PC-3 (cell line): ENCODE data around the gene MEPCE. TPM values are rescaled to one million over a fixed set of nuclear protein-coding genes. Genes with fewer than 3 reads are reported as not detected.
"Not testable (repeated sequence)": the region's sequence is repeated elsewhere in the genome, so short reads cannot be mapped to it uniquely, and the experiment has no call there.

ENCODE experiments used
- ATAC-seq: fragments of 200-7000 bp; cut with Tn5 transposase; 2 replicates; pipeline ENCODE4 v1.9.1; 2020; ENCODE audit warnings: mild to moderate bottlenecking, moderate library complexity
- Bru-seq: library from RNA; stranded (reverse); fragments of 400-500 nt; gene quantifications from one replicate; lab custom pipeline; 2021; lab: Mats Ljungman, UMichigan
- BruChase-seq, 2 experiments: library from RNA; stranded (reverse); fragments of 400-500 nt; gene quantifications; one replicate each; lab custom pipeline; 2021; lab: Mats Ljungman, UMichigan
- BruUV-seq: library from RNA; stranded (reverse); fragments of 400-500 nt; replicated peaks from 2 replicates; lab custom pipeline; 2021; lab: Mats Ljungman, UMichigan
- CTCF ChIA-PET: fragments of 300-600 bp; sonication (Branson Sonifier 250); formaldehyde crosslinking; loops from one replicate; lab custom pipeline; 2022; ENCODE audit warnings: antibody characterized with exemption; lab: Charles Lee
- POLR2A ChIA-PET: fragments of 300-600 bp; sonication (Branson Sonifier 250); formaldehyde crosslinking; loops from one replicate; lab custom pipeline; 2022; ENCODE audit warnings: antibody characterized with exemption; ENCODE audit not compliant: unreplicated experiment; lab: Charles Lee
- DNase-seq: peaks from one replicate; pipeline ENCODE4 v3.0.0-alpha.2; 2015
- H2AFZ ChIP-seq: fragments of 300-600 bp; sonication (generic); 2 replicates; pipeline ENCODE4 v1.6.0; 2016; ENCODE audit warnings: antibody characterized with exemption, low read length
- H3F3A ChIP-seq: fragments of 300-600 bp; sonication (generic); one replicate; pipeline ENCODE4 v1.6.0; 2017; ENCODE audit warnings: antibody characterized with exemption, low read length, control low read depth, mild to moderate bottlenecking; ENCODE audit not compliant: unreplicated experiment
- H3K27ac ChIP-seq: fragments of 300-600 bp; sonication (generic); 2 replicates; pipeline ENCODE4 v1.5.1; 2016; ENCODE audit warnings: mild to moderate bottlenecking, low read length
- H3K27me3 ChIP-seq: fragments of 300-600 bp; sonication (generic); 2 replicates; pipeline ENCODE4 v1.6.1; 2016; ENCODE audit warnings: low read length, mixed read lengths
- H3K36me3 ChIP-seq: fragments of 300-600 bp; sonication (generic); 2 replicates; pipeline ENCODE4 v1.6.1; 2016; ENCODE audit warnings: low read depth, mixed run types, low read length, mixed read lengths
- H3K4me1 ChIP-seq: fragments of 300-600 bp; sonication (generic); 2 replicates; pipeline ENCODE4 v1.5.1; 2016; ENCODE audit warnings: low read length; ENCODE audit not compliant: insufficient read depth
- H3K4me2 ChIP-seq: fragments of 300-600 bp; sonication (generic); 2 replicates; pipeline ENCODE4 v1.6.0; 2016; ENCODE audit warnings: low read length
- H3K4me3 ChIP-seq: fragments of 300-600 bp; sonication (generic); 2 replicates; pipeline ENCODE4 v1.5.1; 2016; ENCODE audit warnings: mild to moderate bottlenecking, low read length, mixed read lengths
- H3K79me2 ChIP-seq: fragments of 300-600 bp; sonication (generic); 2 replicates; pipeline ENCODE4 v1.6.1; 2017; ENCODE audit warnings: low read length, mixed read lengths
- H3K9ac ChIP-seq: fragments of 300-600 bp; sonication (generic); 2 replicates; pipeline ENCODE4 v1.6.0; 2016; ENCODE audit warnings: mild to moderate bottlenecking, low read length
- H3K9me2 ChIP-seq: fragments of 300-600 bp; sonication (generic); replicated peaks from 2 replicates; pipeline ENCODE4 v1.6.1; 2016; ENCODE audit warnings: mixed run types, low read length, mixed read lengths
- H3K9me3 ChIP-seq: fragments of 300-600 bp; sonication (generic); 2 replicates; pipeline ENCODE4 v1.6.1; 2016; ENCODE audit warnings: low read length, mixed read lengths
- H4K20me1 ChIP-seq: fragments of 300-600 bp; sonication (generic); 2 replicates; pipeline ENCODE4 v1.6.1; 2016; ENCODE audit warnings: low read length, mixed read lengths
- EZH2 ChIP-seq: fragments of 300-600 bp; sonication (generic); IDR thresholded peaks from one replicate; pipeline ENCODE4 v1.6.1; 2017; ENCODE audit warnings: antibody characterized with exemption, mild to moderate bottlenecking, low read length; ENCODE audit not compliant: unreplicated experiment
- EZH2phosphoT487 ChIP-seq: fragments of 300-600 bp; sonication (generic); IDR thresholded peaks from 2 replicates; pipeline ENCODE4 v1.6.1; 2018; ENCODE audit warnings: mild to moderate bottlenecking, antibody characterized with exemption, low read length, borderline replicate concordance
- intact Hi-C: fragments of 100-400 bp; cut with micrococcal nuclease; formaldehyde crosslinking; loops from 2 replicates; pipeline ENCODE4 v1.9.0; 2023
- long read RNA-seq: library from polyadenylated mRNA; unstranded; transcript quantifications from one replicate; pipeline ENCODE4 v2.0.0, GENCODE V29; 2021; ENCODE audit not compliant: unreplicated experiment
- total RNA-seq: library from RNA; depleted of rRNA; stranded (reverse); fragments of >200 nt; gene quantifications from 2 replicates; pipeline ENCODE4 v1.2.3, GENCODE V29; 2014; rRNA removed
- TF ChIP-seq, protein P1 (sequence below): fragments of 300-600 bp; sonication (generic); conservative IDR thresholded peaks from 2 replicates; pipeline ENCODE4 v1.5.1; 2017; ENCODE audit warnings: antibody characterized with exemption, low read depth, mild to moderate bottlenecking, low read length

Gene MEPCE, protein sequence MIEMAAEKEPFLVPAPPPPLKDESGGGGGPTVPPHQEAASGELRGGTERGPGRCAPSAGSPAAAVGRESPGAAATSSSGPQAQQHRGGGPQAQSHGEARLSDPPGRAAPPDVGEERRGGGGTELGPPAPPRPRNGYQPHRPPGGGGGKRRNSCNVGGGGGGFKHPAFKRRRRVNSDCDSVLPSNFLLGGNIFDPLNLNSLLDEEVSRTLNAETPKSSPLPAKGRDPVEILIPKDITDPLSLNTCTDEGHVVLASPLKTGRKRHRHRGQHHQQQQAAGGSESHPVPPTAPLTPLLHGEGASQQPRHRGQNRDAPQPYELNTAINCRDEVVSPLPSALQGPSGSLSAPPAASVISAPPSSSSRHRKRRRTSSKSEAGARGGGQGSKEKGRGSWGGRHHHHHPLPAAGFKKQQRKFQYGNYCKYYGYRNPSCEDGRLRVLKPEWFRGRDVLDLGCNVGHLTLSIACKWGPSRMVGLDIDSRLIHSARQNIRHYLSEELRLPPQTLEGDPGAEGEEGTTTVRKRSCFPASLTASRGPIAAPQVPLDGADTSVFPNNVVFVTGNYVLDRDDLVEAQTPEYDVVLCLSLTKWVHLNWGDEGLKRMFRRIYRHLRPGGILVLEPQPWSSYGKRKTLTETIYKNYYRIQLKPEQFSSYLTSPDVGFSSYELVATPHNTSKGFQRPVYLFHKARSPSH
- total RNA-seq (35.1 and 36.0 TPM in 2 replicates), Bru-seq, nascent RNA (percentile 87 among the genes with signal in this experiment), BruChase-seq, experiment 1, labeled RNA remaining after a 6-hour chase (percentile 93 among the genes with signal in this experiment), BruChase-seq, experiment 2, labeled RNA remaining after a 2-hour chase (percentile 96 among the genes with signal in this experiment)
- long read RNA-seq, transcript MEPCE-201 (4 exons, 3,030 nt): major isoform, 57 of 67 reads
- long read RNA-seq, partial matches to known transcripts: 1 of 67 reads
- long read RNA-seq, other reads (novel, unspliced or antisense): 9 of 67 reads

DNA sequence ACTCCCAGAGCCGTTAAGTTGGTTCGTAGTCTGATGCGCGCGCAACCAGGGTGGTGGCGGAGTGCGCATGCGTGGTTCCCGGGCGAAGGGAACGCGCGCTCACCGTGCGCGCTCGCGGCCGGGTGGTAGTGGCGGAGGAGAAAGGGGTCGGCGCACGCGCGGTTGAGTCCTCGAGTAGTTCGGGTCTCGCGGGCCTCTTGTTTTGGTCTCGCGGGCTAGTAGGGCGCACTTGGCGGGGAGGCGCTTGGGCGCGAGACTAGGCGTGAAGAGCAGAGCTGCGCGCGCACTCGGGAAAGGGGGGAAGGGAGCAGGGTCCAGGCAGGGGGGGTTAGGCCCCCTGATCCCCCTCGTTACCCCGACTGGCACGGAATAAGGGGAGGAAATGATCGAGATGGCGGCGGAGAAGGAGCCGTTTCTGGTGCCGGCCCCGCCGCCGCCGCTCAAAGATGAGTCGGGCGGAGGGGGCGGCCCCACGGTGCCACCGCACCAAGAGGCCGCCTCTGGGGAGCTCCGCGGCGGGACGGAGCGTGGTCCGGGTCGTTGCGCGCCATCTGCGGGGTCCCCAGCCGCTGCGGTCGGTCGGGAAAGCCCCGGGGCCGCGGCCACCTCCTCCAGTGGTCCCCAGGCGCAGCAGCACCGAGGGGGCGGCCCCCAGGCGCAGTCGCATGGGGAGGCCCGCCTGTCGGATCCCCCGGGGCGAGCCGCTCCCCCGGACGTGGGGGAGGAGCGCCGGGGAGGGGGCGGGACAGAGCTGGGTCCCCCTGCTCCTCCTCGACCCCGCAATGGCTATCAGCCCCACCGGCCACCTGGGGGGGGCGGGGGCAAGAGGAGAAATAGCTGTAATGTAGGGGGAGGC, at the start of gene MEPCE:
Gene MEPCE, plus strand, starts transcription at position 195 of the 856 bp plus-strand sequence. Its CDS starts 188 bp downstream, at position 383.
- no TSS peak for BruUV-seq
- intact Hi-C loops: loop anchor here (1.0 kb wide), 1 partner anchor 156 kb away; the partner anchor contains the start of genes FBXO24 and LRCH4
- Histone ChIP-seq H3K4me3 (peak within 1 kb of the TSS; percentile 80), H2AFZ (peak within 1 kb of the TSS; percentile 90), H3K79me2 (peaks cover 56% of the 10 kb centered on the region), H3F3A (peaks cover 3% of the 10 kb centered on the region), H3K36me3 (peaks cover 22% of the 10 kb centered on the region), H3K27me3 (no peaks in the 10 kb centered on the region), H3K9me2 (no peaks in the 10 kb centered on the region), H3K27ac (peak within 1 kb of the TSS; percentile 98), H3K4me1 (peaks cover 30% of the 10 kb centered on the region), H3K9ac (peak within 1 kb of the TSS; percentile 99), H3K4me2 (peak within 1 kb of the TSS; percentile 95), H4K20me1 (no peaks in the 10 kb centered on the region), H3K9me3 (no peaks in the 10 kb centered on the region)
- peak; percentile 87 for DNase-seq
- peak; percentile 36 for ATAC-seq
- POLR2A ChIA-PET: interaction anchor here (0.6 to 1.1 kb wide), 4 partner anchors 22 to 182 kb away, joined by 3 to 6 read pairs (median 4); partner anchors contain the start of gene MOSPD3
- TF ChIP-seq, protein P1, sequence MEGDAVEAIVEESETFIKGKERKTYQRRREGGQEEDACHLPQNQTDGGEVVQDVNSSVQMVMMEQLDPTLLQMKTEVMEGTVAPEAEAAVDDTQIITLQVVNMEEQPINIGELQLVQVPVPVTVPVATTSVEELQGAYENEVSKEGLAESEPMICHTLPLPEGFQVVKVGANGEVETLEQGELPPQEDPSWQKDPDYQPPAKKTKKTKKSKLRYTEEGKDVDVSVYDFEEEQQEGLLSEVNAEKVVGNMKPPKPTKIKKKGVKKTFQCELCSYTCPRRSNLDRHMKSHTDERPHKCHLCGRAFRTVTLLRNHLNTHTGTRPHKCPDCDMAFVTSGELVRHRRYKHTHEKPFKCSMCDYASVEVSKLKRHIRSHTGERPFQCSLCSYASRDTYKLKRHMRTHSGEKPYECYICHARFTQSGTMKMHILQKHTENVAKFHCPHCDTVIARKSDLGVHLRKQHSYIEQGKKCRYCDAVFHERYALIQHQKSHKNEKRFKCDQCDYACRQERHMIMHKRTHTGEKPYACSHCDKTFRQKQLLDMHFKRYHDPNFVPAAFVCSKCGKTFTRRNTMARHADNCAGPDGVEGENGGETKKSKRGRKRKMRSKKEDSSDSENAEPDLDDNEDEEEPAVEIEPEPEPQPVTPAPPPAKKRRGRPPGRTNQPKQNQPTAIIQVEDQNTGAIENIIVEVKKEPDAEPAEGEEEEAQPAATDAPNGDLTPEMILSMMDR: no peak
- no peak for TF ChIP-seq EZH2phosphoT487
- no peak for TF ChIP-seq EZH2
- CTCF ChIA-PET: interaction anchor here (1.6 kb wide), 1 partner anchor 22 kb away, joined by 8 read pairs; no protein-coding TSS in a partner anchor

DNA sequence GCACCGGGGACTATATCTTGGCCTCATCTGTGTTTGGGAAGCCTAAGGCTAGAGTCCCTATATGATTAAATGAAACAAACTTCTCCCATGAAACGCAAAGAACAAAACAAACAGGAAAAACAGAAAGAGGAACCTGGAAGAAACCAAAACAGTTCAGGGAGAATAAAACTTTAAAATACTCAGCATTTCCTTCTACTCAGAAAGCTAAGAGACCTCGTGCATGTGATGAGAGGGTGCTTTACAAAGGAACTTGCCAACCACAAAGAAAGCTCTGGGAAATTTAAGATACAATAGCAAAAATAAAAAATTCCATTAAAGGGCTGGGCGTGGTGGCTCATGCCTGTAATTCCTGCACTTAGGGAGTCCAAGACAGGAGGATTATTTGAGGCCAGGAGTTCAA, 49.4 kb upstream of the MEPCE start:
- no peak overlapping the region for H3K4me3 ChIP-seq
- ChIA-PET POLR2A (no interaction called here), CTCF (no interaction called here)
- H3K4me2 ChIP-seq: no peak overlapping the region
- intact Hi-C loops: no loop called here
- H3K9me3 ChIP-seq: no peaks in the 10 kb centered on the region
- TF ChIP-seq EZH2 (no peak), EZH2phosphoT487 (no peak)
- TF ChIP-seq, protein P1: no peak
- no peaks in the 10 kb centered on the region for H3K79me2 ChIP-seq
- no peaks in the 10 kb centered on the region for H3F3A ChIP-seq
- H3K36me3 ChIP-seq: no peaks in the 10 kb centered on the region
- no peaks in the 10 kb centered on the region for H3K4me1 ChIP-seq
- H3K27me3 ChIP-seq: no peaks in the 10 kb centered on the region
- no peak overlapping the region for H2AFZ ChIP-seq
- ATAC-seq (no peak), DNase-seq (no peak)
- no peaks in the 10 kb centered on the region for H4K20me1 ChIP-seq
- H3K27ac ChIP-seq: no peak overlapping the region
- BruUV-seq: no TSS peak
- H3K9me2 ChIP-seq: no peaks in the 10 kb centered on the region
- H3K9ac ChIP-seq: no peak overlapping the region

DNA sequence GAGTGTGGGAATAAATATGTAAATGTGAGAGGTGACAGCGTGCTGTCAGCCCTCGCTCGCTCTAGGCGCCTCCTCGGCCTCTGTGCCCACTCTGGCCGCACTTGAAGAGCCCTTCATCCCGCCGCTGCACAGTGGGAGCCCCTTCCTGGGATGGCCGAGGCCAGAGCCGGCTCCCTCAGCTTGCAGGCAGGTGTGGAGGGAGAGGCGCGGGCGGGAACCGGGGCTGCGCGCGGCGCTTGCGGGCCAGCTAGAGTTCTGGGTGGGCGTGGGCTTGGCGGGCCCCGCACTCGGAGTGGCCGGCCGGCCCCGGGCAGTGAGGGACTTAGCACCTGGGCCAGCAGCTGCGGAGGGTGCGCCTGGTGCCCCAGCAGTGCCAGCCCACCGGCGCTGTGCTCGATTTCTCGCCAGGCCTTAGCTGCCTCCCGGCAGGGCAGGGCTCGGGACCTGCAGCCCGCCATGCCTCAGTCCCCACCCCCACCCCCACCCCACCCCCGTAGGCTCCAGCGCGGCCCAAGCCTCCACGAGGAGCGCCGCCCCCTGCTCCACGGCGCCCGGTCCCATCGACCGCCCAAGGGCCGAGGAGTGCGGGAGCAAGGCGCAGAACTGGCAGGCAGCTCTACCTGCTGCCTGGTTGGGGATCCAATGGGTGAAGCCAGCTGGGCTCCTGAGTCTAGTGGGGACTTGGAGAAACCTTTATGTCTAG, 47.9 kb upstream of the MEPCE start:
- H4K20me1 ChIP-seq, H3K27me3 ChIP-seq, H3K9me2 ChIP-seq, H3K9me3 ChIP-seq, H3K36me3 ChIP-seq, POLR2A ChIA-PET, H3K4me1 ChIP-seq, H3K9ac ChIP-seq, DNase-seq, H3K79me2 ChIP-seq, ATAC-seq, H3K27ac ChIP-seq, H3K4me2 ChIP-seq, H3F3A ChIP-seq, intact Hi-C loops, H2AFZ ChIP-seq, BruUV-seq, CTCF ChIA-PET, H3K4me3 ChIP-seq: not testable (repeated sequence)
